Fibroblast of upper back skin (primary cell): Measurements from ENCODE around the gene PFKP.
A peak's percentile ranks its signal among the peaks of the same experiment; 100 is the strongest.

Source experiments
- DNase-seq: peaks from one replicate; pipeline ENCODE4 v3.0.0-alpha.2; 2013

Gene PFKP

DNA sequence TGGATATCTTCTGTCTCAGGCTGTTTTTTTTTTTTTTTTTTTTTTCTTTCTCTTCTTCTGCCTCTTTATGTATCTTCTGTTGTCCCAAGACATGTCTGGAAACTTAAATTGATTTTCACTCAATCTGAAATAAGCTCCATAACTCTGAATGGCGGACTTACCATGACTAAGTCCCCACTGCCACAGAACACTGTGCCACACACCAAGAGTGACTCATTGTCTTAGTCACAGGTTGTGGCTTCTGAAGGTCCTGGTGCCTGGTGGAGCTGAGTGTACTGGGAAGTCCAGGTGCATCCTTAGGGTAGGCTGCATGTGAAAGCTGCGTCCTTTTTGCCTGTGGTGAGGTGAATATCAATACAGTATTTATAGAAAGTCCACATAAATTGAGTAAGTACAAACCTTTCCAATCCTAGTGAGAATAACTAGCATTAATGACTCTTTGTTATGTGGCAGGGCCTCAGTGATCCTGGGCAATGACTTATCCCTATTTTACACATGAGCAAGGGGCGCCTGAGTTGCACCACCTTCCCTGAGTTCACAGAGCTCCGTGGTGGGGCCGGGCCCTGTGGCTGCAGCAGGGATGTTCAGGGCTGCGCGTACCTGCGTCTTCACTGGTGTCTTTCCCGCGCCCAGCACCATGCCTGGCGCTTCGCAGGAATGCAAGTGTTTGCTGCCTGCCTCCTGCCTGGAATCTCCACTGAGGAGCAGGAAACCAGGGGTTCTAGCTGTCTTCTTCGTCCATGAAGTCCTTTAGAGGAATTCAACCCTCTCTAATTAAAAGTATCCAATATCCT, 4.3 kb downstream of the PFKP start:
- peak; percentile 74 for DNase-seq

DNA sequence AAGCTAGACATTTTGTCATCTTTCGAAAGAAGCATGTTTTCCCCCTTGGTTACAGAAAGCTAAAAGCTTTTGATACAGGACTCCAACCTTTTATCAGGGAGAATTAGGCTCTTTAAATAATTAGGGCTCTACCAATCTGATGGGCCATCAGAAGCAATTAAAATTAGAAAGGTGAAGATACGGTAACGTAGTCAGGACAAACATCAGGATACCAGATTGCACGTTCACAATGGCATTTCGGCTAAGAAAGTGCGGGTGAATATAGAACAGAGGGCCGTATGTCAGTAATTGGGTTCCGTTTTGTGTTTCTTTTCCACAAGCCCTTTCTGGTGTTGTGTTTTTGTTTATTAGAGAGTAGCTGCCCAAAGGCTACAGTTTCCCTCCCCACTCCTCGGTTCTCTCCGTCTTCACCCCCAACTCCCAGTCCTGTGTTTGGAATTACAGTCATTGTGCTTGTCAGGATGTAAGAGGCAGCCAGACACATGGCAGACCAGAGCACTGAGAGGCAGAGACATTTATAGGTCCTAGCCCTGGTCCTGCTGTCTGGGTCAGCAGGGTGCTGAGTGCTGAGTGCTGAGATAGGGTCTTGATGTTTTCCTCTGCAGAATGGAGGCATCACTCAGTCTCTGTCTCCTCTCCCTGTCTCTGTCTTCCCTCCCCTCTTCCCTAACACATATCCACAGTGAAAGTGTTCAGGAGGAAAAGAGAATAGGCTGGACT, 5.5 kb downstream of the PFKP start:
- DNase-seq, result no peak

DNA sequence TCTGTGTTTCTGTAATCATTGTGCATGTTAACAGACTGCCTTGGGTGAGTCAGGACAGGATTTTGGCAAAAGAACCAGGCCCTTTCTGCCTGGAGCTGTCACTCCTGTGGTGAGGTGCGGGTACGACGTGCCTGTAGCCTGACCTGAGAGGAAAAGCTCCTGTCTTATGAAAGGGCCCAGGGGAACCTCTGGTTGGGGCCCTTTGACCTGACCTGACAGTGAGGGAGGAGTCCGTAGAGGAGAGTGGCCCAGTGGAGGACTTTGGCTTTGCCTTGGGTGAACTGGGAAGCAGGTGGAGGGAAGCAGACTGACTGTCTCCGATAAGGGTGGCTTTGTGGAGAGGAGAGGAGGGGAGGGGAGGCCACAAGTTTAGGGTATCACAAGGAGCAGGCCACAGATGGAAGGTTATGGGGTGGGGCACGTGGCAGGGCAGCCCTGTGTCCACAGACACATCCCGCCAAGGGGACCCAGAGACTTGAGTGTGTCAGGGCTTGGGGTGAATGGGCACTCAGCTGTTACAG, 6.9 kb downstream of the PFKP start:
- no peak for DNase-seq

DNA sequence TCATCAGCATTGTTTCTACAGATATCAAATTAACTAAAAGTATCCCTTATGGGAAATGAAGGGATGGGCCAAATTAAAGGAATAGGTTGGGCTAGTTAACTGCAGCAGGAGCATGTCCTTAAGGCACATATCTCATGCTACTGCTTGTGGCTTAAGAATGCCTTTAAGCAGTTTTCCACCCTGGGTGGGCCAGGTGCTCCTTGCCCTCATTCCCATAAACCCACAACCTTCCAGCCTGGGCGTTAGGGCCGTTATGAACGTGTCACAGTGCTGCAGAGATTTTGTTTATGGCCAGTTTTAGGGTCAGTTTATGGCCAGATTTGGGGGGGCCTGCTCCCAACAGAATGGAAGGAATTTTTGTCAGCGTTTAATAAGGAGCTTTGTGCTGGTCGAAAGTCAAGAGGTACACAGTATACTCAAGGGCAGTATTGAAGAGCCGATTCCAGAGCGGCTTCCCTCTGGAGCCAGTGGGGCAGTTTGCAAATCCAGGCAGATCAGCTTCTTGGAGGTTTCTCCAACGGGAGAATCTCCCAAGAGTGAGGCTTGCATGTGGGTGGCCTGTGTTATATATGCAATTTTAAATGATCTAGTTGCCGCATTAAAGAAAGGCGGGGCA, 7.7 kb downstream of the PFKP start:
- DNase-seq, result no peak

DNA sequence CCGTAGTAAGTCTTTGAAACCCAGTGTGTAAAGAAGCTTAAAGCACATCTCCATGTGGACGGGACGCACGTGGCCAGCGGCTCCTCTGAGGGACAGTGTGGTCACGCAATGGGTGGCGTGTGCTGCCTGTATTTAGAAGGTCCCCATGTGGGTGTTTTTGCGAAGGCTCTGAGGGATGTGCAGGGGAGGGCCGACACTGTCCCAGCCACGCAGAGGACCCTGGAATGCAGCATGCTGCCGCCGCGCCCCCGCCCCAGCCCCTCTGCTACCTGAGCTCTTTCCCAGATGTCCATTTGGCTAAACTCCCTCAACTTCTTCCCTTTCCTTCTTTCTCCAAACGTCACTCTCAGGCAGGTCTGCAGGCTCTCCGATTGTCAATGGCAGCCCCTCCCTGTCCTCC, 8.8 kb downstream of the PFKP start:
- no peak for DNase-seq

DNA sequence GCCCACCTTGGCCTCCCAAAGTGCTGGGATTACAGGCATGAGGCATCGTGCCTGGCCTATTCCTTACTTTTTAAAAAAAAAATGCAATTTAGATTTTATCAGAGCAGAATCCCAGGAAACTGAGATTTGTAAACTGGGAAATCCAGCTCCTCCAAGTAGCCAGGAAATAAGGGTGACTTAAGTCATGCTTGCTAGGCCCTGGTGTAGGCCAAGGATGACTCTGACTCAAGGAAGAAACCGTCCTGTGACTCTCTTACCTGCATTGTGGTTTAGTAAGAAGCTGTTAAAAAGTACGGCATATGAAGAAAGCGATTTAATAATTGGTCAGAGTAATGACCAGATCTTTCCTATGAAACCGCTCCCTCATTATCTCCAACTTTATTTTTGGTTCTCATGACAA, 10.2 kb downstream of the PFKP start:
- no peak for DNase-seq

DNA sequence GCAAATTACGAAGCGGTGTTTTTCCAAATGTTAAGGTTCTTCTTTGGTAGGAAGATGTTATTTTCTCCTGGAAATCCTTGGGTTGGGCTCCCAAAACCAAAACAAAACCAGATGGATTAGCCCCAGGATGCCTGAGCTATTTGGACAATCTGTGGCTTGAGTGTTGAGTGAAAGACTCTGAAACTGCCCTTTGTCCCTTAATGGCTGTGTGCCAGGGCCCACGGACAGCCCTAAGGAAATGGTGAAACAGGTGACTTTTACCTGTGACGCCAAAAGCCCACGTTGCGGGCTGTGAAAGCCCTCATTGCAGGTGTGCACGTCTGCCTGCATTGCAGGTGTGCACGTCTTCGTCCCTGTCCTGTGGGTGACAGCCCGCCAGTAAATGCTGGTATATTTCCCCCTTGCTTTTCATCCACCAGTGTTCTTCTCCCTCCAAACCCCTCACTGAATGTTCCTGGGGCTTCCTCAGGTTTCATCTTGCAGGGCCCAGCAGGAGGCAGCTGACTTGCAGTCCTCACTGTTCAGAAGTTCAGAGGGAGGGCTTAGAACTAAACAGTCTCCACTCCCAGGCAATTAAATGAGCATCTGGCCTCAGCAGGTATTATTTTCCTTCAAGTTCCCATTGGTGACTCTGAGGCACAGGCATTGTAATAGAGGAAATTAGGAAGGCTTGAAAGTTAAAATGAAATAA, 10.7 kb downstream of the PFKP start:
- no peak for DNase-seq

DNA sequence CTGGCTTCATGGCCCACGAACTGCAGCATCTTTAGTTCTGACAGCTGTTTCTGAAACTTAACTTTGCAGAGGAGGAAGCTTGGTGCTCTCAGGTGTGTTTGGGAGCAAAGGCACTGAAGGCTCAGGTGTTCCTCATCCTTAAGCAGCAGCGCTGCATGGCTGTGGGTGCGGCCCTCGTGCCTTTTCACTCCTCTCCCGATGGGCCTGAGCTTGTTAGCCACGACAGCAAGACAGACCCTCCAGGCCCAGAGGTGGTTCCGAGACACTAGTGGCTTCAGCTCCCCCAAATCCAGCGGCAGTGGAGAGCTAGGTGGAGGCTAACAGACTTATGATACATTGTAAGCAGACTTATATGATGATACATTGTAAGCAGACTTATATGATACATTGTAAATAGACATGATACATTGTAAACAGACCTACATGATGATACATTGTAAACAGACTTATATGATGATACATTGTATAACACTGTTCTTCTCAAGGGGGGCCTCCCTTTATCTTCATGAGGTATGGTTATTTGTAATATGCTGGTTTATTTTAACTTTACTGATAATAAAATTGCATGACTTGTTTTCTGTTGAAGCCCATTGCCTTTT, 14.1 kb downstream of the PFKP start:
- no peak for DNase-seq

DNA sequence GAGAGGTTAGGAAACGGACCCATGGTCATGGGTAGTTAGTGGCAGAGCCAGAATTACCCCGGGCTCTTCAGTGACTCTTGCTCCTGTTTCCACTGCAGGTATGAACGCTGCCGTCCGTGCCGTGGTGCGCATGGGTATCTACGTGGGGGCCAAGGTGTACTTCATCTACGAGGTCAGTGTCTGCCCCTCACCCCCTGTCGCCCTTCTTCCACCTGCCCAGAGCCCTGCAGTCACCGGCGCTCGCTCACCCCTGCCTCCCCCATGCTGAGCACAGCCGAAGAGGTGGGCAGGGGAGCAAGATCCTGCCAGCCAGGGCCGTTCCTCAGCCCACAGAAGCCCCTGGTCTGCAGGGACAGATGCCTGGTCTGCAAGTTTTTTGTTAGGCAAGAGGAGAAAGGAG, 14.9 kb downstream of the PFKP start:
- no peak for DNase-seq

DNA sequence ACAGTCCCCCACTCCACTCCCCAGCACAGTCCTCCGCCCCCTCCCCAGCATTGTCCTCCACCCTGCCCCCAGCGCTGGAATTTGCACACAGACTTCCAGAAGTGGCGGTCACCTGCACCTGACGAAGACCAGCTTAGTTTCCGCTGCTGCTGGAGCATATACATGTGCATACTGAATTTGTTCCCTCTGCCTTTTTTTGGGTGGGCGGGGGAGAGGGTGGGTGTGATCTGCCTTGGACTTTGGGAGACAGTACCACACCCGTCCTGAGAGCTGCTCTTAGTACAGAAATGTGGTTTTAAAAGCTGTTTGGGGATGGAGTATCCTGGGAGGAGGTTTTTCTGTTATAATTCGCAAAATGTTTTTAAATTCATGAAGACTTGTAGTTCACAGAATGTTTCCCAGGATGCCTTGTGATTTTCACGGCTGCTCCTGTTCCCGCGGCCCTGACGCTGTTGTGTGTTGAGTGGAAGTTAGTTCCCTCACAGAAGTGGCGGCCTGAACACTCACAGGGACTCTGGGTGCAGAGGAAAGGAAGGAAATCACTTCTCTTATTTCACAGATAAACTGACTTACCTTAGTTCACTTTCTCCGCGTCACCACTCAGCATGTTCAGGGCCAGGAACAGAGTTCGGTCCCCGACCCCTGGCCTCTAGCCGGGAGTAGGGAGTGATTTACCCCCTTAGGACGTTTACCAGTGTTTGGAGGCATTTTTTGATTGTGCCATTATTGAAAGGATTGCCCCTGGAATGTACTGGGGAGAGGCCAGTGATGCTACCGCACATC, 18.6 kb downstream of the PFKP start:
- no peak for DNase-seq

DNA sequence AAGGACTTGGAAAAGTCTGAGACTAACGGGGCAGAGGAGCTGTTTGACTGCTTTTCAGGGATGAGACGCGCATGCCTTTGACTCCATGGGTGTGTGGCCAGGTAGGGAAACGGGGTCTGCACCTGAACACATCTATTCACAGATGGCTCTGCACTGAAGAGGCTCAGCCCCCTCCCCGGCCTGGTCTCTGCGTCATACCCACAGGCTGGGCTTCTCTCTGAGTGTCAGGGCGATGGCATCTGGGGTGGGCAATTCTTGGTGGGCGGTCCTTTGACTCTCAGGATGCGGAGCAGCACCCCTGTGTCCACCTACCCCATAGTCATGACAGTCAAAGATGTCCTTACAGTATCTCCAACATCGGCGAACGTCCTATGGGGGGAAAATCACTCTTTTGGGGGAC, 23.0 kb downstream of the PFKP start:
- no peak for DNase-seq

DNA sequence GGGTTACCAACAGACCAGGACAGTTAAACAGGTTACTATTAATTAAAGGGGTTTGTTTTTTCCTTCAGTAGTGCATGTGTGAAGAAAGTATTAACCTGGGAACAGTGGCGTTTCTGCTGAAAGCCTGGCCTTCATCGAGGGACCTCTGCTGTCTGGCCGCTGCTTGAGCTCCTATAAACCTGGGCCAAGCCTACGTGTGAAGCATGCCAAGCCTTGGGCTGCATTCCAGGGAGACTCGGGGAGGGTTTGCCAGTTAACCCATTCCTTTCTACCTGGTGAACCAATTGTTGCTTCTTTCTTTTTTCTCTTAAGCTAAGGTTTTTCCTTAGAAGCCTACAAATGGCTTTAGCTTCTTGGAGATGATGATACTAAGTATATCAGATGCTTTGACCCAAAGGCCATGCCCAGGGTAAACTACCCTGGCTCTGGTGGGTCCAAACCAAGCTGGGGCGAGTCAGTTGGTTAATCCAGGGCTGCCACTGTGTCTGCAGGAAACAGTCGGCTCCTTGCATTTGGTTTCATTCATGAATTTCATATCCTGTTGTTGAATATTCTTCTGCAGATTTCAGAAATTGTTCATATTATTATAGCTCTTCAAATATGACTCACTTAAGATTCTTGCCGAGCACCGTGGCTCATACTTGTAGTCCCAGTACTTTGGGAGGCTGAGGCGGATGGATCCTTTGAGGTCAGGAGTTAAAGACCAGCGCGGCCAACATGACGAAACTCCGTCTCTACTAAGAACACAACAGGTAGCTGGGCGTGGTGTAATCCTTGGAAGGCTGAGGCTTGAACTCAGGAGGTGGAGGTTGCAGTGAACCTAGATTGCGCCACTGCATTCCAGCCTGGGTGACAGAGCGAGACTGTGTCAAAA, 23.8 kb downstream of the PFKP start:
- DNase-seq, result peak; percentile 86

DNA sequence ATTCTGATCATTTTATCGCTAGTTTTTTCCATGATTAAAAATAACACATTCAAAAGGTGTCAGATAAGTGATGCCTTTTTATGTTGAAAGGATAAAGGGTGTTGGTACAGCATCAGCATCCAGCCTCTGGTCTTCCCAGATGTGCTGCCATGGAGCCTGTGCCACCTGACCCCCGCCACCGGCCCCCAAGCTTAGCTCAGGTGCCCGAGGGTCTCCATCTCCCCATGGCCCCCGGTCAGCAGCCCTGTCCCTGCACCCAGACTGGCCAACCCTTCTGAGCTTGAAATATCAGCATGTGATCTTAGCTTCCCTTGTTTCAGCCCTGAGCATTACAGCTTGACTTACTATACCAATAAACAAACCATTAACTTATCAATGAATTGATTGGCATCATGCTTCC, 24.6 kb downstream of the PFKP start:
- no peak for DNase-seq

DNA sequence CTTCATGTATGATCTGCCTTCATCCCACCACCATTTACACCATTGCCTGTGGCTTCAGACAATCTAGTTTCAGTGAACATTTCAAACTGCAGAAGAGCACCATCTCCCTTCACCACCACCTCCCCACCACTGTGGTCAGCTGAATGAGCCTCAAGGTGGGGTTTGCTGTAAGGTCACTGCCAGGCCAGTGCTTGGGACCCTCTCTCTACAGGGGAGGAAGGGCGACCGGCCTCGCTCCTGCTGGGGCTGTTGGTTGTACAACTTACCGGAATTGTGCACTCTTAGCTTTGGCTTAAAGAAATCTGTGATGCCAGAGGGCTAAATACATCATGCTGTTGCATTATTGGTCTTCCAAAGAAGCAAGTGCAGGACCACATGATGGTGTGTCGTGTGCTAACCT, 26.6 kb downstream of the PFKP start:
- no peak for DNase-seq

DNA sequence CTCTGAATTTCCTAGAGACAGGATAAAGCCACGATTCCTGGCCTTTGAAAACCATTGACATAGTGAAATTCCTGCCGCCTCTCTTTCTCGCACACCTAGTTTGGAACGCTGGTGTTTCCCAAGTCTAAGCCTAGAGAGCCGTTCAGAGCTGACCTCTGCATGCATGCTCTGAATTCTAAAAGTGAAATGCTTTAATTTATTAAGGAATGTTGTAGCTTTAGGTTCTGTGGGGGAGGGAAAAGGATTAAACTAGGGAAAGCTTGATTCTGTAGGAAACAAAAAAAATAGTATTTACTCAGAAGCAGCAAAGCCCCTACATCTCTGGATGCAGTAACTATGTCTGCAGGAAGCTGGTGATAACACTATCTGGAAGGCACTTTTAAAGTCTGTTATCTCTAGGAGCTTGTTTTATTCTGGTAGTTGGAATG, 27.3 kb downstream of the PFKP start:
- DNase-seq, result peak; percentile 42

DNA sequence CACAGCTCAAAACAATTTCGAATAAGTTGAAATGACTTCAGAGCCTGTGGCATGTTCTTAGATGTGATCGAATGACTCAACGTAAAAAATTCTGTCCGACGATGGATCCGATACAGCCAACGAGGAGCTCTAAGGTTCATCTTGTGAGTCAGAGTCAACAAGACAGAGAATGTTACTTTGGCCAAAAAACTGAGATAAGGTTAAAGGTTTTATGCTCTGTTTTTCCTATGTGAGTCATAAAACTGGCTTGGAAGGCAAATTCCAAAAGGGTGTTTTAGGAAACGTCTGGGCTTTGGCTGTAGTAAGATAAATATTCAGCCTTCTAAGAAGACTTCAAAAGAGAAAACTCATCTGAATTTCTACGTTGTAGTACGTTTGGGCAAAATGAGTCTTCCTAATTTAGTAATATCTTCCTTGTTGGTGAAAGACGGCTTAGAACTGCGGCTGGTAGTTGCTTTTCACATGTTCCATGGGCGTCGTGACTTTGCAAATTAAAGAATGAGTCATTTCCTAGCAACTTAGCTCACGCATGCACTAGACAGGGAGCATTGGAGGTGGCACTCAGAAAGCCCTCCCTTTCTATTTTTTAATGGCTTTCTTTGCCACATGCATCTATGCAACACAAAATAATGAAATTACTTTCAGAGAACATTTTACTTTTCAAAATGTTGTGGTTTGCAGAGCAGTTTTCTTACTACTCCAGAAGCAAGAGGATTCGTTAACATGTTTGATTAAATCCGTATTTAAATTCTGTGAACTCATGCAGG, 28.2 kb downstream of the PFKP start:
- peak; percentile 100 for DNase-seq

DNA sequence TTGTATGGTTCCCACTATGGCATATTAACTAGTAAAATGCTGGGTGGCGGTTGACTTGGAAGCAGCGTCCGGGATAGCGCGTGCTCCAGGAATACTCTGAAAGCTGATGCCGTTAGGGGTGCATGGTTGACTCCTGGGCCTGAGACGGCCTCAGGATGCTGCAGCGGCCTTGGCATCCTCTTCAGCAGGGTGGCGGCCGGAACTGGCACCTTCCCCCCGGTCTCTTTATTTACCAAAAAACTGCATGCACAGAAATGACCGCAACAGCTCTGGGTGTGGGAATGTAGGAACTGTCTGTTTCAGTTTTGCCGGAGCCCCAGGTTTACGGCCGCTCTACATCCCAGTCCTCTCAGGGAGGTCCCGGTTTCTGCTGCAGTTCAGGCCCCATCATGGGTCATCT, 28.8 kb downstream of the PFKP start:
- no peak for DNase-seq

DNA sequence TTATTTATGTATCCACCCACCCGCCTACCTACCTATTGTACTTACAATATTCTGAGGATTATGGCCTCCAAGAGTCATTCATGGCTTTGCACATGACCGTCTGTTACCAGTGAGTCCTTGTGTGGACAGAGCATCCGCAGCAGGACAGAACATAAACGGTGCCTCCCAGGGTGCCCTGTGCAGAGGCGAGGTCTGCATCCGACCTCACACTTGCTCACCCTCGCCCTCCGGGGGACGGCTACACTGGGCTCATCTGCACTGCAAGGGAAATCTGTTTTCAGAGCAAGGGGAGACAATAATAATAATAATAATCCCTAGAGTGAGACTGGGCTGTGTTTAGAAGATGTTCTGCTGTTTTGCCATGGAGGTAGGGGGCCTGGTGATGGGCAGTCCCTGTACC, 29.8 kb downstream of the PFKP start:
- no peak for DNase-seq

DNA sequence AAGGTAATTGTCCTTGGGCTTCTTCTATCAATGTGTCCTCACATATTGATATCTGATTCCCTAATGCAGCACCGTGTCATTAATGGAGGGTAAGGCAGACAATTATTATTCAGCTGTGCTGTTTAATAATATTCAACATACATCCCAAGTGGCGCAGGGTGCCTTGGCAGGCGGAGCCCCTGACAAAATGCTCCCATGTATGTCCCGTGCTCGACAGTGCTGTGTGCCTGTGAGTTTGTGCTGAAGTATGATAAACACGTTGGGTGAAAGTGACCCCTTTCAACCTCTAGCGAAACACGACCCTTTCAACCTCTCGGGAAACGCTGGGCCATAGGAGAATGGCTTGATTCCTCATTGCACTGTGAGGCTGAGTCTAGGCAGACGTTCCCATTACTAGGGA, 31.3 kb downstream of the PFKP start:
- no peak for DNase-seq
